Heart left ventricle (tissue), 13 donors: ENCODE measurements around the gene FILIP1.

Source experiments
- POLR2A ChIP-seq, 2 donors: fragments of 450-650 bp; IDR thresholded peaks; one replicate each; pipeline ENCODE4 v1.6.1; 2017; ENCODE audit warnings: antibody characterized with exemption in 2 of 2, mild to moderate bottlenecking in 2 of 2, moderate library complexity in 2 of 2
- TF ChIP-seq, protein P1 (sequence below), 12 donors: fragments of 200-600 bp; sonication (generic) in 4 of 12; IDR thresholded peaks; one replicate each; pipeline versions ENCODE4 v1.5.0 to v1.8.0; 2018 to 2022; ENCODE audit warnings: antibody characterized with exemption in 12 of 12, mild to moderate bottlenecking in 5 of 12
- donor health status: ischemic (EF 13 %, LVEDD 7.1; RV severe dilation, severe dysfunction).
- donor health status: DM: no; HTN: yes; CAD: no.
- donor health status: DM: no; HTN: no; CAD: no.
- donor health status: ischemic (EF 25% LVEDD 6.9; RV normal size, moderate dysfunction).
- donor health status: ischemic (EF 25% LVEDD 5.7; RV mildly dilated, moderate dysfunction).
- donor health status: ischemic (EF 35%, LVEDD 5.7; RV mildly dilated, moderate dysfunction).
- donor health status: nonischemic (EF 11% LVEDD 7.7; RV severe dilation, severe dysfunction).
- donor health status: DM: yes; HTN: yes; CAD: no.
- donor health status: PGD.
- donor health status: ischemic (EF 29% LVEDD 5.4; RV normal size, mild dysfunction).
- donor health status: nonischemic (EF 23%, LVEDD 6.1; RV moderate dilation, normal function).

DNA sequence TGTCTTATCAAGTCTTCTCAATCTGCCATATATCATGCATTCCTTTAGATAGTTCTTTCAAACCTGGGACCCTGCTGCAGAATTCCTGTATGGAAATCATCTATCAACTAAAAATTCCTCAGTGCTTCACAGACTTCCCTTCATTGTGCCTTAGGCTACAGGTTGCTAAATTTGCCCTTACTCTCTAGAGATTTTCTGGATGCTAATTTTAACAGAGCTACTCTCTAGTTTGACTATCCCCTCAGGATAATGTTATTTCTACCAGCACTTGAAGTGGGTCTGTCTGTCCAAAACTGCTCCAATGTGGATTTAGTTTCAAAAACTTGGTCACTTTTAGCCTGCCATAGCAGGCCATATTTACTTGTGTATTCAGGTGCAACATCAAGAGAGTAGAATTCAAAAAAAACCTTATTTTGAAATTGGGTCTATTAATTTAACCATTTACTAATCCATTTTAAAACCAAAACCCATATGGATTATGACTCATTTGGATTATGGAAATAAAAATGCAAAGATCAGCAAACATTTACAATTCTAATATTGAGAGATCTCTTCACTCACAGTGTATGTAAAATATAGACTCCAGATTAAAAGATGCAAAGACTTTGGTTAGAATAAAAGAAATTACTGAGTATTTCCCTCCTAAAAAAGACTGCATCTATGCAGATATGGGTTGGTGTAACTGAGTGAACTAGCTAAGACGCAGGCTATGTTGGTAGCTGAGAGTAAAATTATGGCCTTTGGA lies 236.1 kb downstream of the FILIP1 start:
- TF ChIP-seq, protein P1, sequence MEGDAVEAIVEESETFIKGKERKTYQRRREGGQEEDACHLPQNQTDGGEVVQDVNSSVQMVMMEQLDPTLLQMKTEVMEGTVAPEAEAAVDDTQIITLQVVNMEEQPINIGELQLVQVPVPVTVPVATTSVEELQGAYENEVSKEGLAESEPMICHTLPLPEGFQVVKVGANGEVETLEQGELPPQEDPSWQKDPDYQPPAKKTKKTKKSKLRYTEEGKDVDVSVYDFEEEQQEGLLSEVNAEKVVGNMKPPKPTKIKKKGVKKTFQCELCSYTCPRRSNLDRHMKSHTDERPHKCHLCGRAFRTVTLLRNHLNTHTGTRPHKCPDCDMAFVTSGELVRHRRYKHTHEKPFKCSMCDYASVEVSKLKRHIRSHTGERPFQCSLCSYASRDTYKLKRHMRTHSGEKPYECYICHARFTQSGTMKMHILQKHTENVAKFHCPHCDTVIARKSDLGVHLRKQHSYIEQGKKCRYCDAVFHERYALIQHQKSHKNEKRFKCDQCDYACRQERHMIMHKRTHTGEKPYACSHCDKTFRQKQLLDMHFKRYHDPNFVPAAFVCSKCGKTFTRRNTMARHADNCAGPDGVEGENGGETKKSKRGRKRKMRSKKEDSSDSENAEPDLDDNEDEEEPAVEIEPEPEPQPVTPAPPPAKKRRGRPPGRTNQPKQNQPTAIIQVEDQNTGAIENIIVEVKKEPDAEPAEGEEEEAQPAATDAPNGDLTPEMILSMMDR (IDR thresholded peaks at IDR 0.05) = no peak
- no peak for TF ChIP-seq POLR2A (IDR thresholded peaks at IDR 0.05)
